ENCODE measurements around the gene NFKBIB. TPM values are rescaled to one million over a fixed set of nuclear protein-coding genes. Genes with fewer than 3 reads are reported as not detected.
A peak's percentile ranks its signal among the peaks of the same experiment; 100 is the strongest.
"Not testable (repeated sequence)": the region's sequence is repeated elsewhere in the genome, so short reads cannot be mapped to it uniquely, and the experiment has no call there.

Gene NFKBIB
- total and polyA plus RNA-seq, 3 experiments from 2014 or later: 15.6 to 116 (median 107) TPM

DNA sequence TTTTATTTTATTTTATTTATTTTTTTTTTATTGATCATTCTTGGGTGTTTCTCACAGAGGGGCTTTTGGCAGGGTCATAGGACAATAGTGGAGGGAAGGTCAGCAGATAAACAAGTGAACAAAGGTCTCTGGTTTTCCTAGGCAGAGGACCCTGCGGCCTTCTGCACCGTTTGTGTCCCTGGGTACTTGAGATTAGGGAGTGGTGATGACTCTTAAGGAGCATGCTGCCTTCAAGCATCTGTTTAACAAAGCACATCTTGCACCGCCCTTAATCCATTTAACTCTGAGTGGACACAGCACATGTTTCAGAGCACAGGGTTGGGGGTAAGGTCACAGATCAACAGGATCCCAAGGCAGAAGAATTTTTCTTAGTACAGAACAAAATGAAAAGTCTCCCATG lies 44.8 kb upstream of the NFKBIB start:
- H3K27me3 ChIP-seq (ENCODE audit: insufficient read depth, low read length, poor library complexity, severe bottlenecking); H3K27me3 Mint-ChIP-seq; H3K4me3 ChIP-seq (ENCODE audit: low read length); H3K27ac ChIP-seq (ENCODE audit: low read depth, low read length); H3K9me3 Mint-ChIP-seq; POLR2A ChIA-PET; H3K36me3 ChIP-seq (ENCODE audit: insufficient read depth, low read length); H3K9me3 ChIP-seq (ENCODE audit: low read length); DNase-seq; CTCF ChIA-PET: not testable (repeated sequence)
- H3K4me1 Mint-ChIP-seq: peaks cover 35 to 44% (median 40%) of the 10 kb centered on the region in 3 donors
- H3K27ac Mint-ChIP-seq: peak overlapping the region in 1 of 8 donors; percentile 51
- peaks cover 31% of the 10 kb centered on the region for H3K4me1 ChIP-seq (ENCODE audit: insufficient read depth, low read length)
- H3K4me3 Mint-ChIP-seq: peak overlapping the region in 2 of 7 donors; percentile 38 to 49
- peaks cover 0 to 13% (median 0%) of the 10 kb centered on the region in 3 donors for H3K36me3 Mint-ChIP-seq

DNA sequence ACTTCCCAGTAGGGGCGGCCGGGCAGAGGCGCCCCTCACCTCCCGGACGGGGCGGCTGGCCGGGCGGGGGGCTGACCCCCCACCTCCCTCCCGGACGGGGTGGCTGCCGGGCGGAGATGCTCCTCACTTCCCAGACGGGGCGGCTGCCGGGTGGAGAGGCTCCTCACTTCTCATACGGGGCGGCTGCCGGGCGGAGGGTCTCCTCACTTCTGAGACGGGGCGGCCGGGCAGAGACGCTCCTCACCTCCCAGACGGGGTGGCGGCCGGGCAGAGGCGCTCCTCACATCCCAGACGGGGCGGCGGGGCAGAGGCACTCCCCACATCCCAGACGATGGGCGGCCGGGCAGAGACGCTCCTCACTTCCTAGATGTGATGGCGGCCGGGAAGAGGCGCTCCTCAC lies 44.0 kb upstream of the NFKBIB start:
- H3K27me3 ChIP-seq (ENCODE audit: insufficient read depth, low read length, poor library complexity, severe bottlenecking); H3K9me3 ChIP-seq (ENCODE audit: low read length); H3K4me3 ChIP-seq (ENCODE audit: low read length); H3K4me3 Mint-ChIP-seq; POLR2A ChIA-PET; H3K9me3 Mint-ChIP-seq; H3K27me3 Mint-ChIP-seq; H3K27ac ChIP-seq (ENCODE audit: low read depth, low read length); DNase-seq; H3K36me3 ChIP-seq (ENCODE audit: insufficient read depth, low read length); H3K27ac Mint-ChIP-seq; CTCF ChIA-PET: not testable (repeated sequence)
- Mint-ChIP-seq H3K36me3 (peaks cover 0 to 11% (median 0%) of the 10 kb centered on the region in 3 donors), H3K4me1 (peaks cover 33 to 42% (median 38%) of the 10 kb centered on the region in 3 donors)
- H3K4me1 ChIP-seq (ENCODE audit: insufficient read depth, low read length): peaks cover 30% of the 10 kb centered on the region

DNA sequence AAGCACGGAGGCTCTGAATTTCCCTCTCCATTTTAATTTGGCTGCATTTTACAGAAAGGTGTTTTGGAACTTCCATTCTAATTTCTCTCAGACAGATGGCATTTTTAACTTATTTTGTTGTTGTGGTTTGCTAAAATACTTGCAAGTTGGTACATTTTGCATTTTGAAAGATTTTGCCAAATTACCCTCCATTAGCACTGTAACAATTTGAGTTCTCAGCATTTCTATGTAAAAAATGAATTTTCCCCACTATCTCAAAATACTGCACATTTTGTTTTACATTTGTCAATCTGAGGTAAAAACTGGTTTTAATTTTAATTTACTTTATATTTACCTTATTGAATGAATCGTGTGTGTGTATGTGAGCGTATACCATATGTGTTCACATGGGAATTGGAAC lies 43.0 kb upstream of the NFKBIB start:
- Mint-ChIP-seq H3K36me3 (peaks cover 0 to 2% (median 0%) of the 10 kb centered on the region in 3 donors), H3K4me1 (peaks cover 26 to 34% (median 27%) of the 10 kb centered on the region in 3 donors), H3K4me3 (peak overlapping the region in 6 of 7 donors; percentile 37 to 69 (median 60)), H3K9me3 (peaks cover 0 to 2% (median 0%) of the 10 kb centered on the region in 5 donors), H3K27ac (peak overlapping the region in 7 of 8 donors; percentile 76 to 99 (median 91)), H3K27me3 (peaks cover 0 to 4% of the 10 kb centered on the region in 2 donors)
- peaks cover 21% of the 10 kb centered on the region for H3K4me1 ChIP-seq (ENCODE audit: insufficient read depth, low read length)
- no peak overlapping the region for H3K4me3 ChIP-seq (ENCODE audit: low read length)
- ChIA-PET POLR2A (interaction anchor here (0.6 to 0.7 kb wide), 2 partner anchors 73 to 1348 kb away, joined by 3 to 5 read pairs; no protein-coding TSS in a partner anchor), CTCF (interaction anchor here (0.7 to 2.4 kb wide), 6 partner anchors 12 to 197 kb away, joined by 3 to 10 read pairs (median 4); no protein-coding TSS in a partner anchor)
- H3K27me3 ChIP-seq (ENCODE audit: insufficient read depth, low read length, poor library complexity, severe bottlenecking): no peaks in the 10 kb centered on the region
- DNase-seq: no peak
- H3K9me3 ChIP-seq (ENCODE audit: low read length): no peaks in the 10 kb centered on the region
- no peak overlapping the region for H3K27ac ChIP-seq (ENCODE audit: low read depth, low read length)
- no peaks in the 10 kb centered on the region for H3K36me3 ChIP-seq (ENCODE audit: insufficient read depth, low read length)

DNA sequence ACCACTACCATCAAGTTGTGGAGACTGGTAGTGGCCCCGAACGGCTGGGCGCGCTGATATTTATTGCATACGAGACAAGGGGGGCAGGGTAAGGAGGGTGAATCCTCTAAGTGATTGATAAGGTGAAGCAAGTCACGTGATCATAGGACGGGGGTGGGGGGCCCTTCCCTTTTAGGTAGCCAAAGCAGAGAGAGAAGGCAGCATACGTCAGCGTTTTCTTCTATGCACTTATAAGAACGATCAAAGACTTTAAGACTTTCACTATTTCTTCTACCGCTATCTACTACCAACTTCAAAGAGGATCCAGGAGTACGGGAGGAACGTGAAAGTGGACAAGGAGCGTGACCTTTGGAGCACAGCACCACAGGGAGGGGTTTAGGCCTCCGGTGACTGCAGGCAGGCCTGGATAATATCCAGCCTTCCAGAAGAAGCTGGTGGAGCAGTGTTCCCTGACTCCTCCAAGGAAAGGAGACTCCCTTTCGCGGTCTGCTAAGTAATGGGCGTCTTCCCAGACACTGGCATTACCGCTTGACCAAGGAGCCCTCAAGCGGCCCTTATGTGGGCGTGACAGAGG lies 40.1 kb upstream of the NFKBIB start:
- H3K36me3 ChIP-seq (ENCODE audit: insufficient read depth, low read length); H3K27me3 ChIP-seq (ENCODE audit: insufficient read depth, low read length, poor library complexity, severe bottlenecking); H3K27ac ChIP-seq (ENCODE audit: low read depth, low read length); DNase-seq; H3K4me3 ChIP-seq (ENCODE audit: low read length); H3K4me3 Mint-ChIP-seq; H3K27me3 Mint-ChIP-seq; H3K36me3 Mint-ChIP-seq; CTCF ChIA-PET; H3K9me3 ChIP-seq (ENCODE audit: low read length); H3K9me3 Mint-ChIP-seq: not testable (repeated sequence)
- H3K27ac Mint-ChIP-seq: peak overlapping the region in 1 of 8 donors; percentile 61
- POLR2A ChIA-PET: interaction anchor here (0.6 to 1.2 kb wide), 2 partner anchors 9 to 435 kb away, joined by 3 to 7 read pairs; no protein-coding TSS in a partner anchor
- peaks cover 30 to 40% (median 32%) of the 10 kb centered on the region in 3 donors for H3K4me1 Mint-ChIP-seq
- H3K4me1 ChIP-seq (ENCODE audit: insufficient read depth, low read length): peaks cover 19% of the 10 kb centered on the region

DNA sequence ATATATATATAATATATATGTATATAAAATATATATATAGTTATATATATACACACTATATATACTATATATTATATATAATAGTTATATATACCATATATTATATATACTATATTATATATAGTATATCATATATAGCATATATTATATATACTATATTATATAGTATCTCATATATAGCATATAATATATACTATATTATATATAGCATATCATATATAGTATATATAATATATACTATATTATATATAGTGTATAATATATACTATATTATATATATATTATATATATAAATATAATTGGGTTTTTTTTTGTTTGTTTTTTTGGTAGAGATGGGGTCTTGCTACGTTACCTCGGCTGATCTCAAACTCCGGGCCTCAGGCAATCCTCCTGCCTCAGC lies 38.4 kb upstream of the NFKBIB start:
- POLR2A ChIA-PET: no interaction called here
- no peak overlapping the region for H3K27ac Mint-ChIP-seq

DNA sequence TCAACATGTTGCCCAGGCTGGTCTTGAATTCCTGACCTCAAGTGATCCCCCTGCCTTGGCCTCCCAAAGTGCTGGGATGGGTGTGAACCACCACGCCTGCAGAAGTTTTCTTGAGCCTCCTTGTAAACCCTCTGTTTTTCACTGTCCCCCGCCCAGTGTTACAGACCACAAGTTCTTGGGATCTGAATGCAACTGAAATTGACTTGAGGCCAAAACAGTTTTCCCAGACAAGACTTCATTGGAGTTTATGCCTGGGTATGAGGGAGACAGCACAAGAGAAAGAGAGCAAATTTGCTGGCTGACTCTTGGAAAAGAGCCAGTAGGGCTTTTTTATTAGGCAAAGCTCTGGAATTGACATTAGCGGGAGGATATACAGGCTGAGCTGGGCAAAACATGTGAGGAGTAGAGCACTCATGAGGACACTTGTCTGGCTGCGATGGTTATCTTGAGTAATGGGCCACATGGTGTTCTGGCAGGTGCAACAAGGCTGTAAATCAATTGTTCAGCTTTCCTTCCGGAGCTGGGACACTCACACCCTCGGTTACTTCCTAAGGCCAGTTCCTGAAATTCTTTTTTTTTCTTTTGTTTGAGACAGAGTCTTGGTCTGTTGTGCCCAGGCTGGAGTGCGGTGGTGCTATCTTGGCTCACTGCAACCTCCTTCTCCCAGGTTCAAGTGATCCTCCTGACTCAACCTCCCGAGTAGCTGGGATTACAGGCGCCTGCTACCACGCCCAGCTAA lies 37.3 kb upstream of the NFKBIB start:
- peak overlapping the region in 5 of 8 donors; percentile 10 to 94 (median 32) for H3K27ac Mint-ChIP-seq
- H3K9me3 Mint-ChIP-seq: peaks cover 0 to 2% (median 0%) of the 10 kb centered on the region in 5 donors
- Histone ChIP-seq H3K4me1 (ENCODE audit: insufficient read depth, low read length) (peaks cover 24% of the 10 kb centered on the region), H3K4me3 (ENCODE audit: low read length) (no peak overlapping the region), H3K36me3 (ENCODE audit: insufficient read depth, low read length) (no peaks in the 10 kb centered on the region), H3K9me3 (ENCODE audit: low read length) (no peaks in the 10 kb centered on the region), H3K27ac (ENCODE audit: low read depth, low read length) (peak overlapping the region; percentile 2), H3K27me3 (ENCODE audit: insufficient read depth, low read length, poor library complexity, severe bottlenecking) (no peaks in the 10 kb centered on the region)
- POLR2A ChIA-PET: interaction anchor here (1.5 to 5.6 kb wide), 2 partner anchors 11 to 14 kb away, joined by 5 to 59 read pairs; partner anchors contain the start of gene HNRNPL
- no peaks in the 10 kb centered on the region for H3K27me3 Mint-ChIP-seq
- CTCF ChIA-PET: interaction anchor here (1.1 to 2.3 kb wide), 4 partner anchors 10 to 24 kb away, joined by 4 to 9 read pairs (median 8); no protein-coding TSS in a partner anchor
- H3K4me1 Mint-ChIP-seq: peaks cover 33 to 43% (median 38%) of the 10 kb centered on the region in 3 donors
- peaks cover 0 to 8% (median 3%) of the 10 kb centered on the region in 3 donors for H3K36me3 Mint-ChIP-seq
- DNase-seq: no peak
- peak overlapping the region in 2 of 7 donors; percentile 24 to 34 for H3K4me3 Mint-ChIP-seq

More for the DNA sequence above, 38.4 kb upstream of the NFKBIB start:
- Mint-ChIP-seq H3K36me3 (peaks cover 0 to 4% (median 3%) of the 10 kb centered on the region in 3 donors), H3K4me3 (no peak overlapping the region), H3K4me1 (peaks cover 41 to 51% (median 47%) of the 10 kb centered on the region in 3 donors), H3K9me3 (peaks cover 0 to 2% (median under 1%) of the 10 kb centered on the region in 5 donors), H3K27me3 (no peaks in the 10 kb centered on the region)
- no peaks in the 10 kb centered on the region for H3K27me3 ChIP-seq (ENCODE audit: insufficient read depth, low read length, poor library complexity, severe bottlenecking)
- H3K9me3 ChIP-seq (ENCODE audit: low read length): no peaks in the 10 kb centered on the region
- no peak for DNase-seq
- no peaks in the 10 kb centered on the region for H3K36me3 ChIP-seq (ENCODE audit: insufficient read depth, low read length)
- no peak overlapping the region for H3K4me3 ChIP-seq (ENCODE audit: low read length)
- CTCF ChIA-PET: interaction anchor here (0.7 to 1.3 kb wide), 4 partner anchors 8 to 69 kb away, joined by 3 to 5 read pairs (median 4); partner anchors contain the start of genes MRPS12 and SARS2
- no peak overlapping the region for H3K27ac ChIP-seq (ENCODE audit: low read depth, low read length)
- H3K4me1 ChIP-seq (ENCODE audit: insufficient read depth, low read length): peaks cover 33% of the 10 kb centered on the region

DNA sequence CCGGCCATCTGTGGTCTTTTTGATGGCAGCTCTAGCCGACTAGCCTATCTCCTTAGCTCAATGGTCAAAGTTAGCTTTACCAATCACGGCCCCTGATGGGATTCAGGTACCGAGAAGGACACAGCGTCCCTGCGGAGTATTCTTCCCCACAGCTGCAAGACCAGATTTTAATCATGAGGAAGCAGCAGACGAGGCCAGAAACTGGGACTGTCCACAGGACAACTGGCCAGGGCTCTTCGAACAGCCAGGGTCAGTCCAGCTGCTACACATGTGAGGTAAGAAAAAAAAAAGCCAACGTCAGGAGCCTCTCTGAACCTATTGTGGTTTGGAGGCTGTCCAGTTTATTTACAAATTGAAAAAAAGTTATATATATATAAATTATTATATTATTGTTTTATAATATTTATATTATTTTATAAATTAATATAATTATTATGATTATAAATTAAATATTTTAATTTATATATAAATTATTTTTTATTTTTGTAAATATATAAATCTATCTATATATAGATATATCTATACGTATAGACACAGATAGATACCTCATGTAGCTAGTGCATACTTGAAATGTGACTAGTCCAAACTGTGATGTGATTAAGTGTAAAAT lies 32.5 kb upstream of the NFKBIB start:
- Mint-ChIP-seq H3K9me3 (peaks cover 0 to 2% (median 0%) of the 10 kb centered on the region in 5 donors), H3K4me1 (peaks cover 41 to 72% (median 64%) of the 10 kb centered on the region in 3 donors), H3K4me3 (no peak overlapping the region), H3K27ac (peak overlapping the region in 5 of 8 donors; percentile 19 to 70 (median 57)), H3K27me3 (no peaks in the 10 kb centered on the region), H3K36me3 (peaks cover 3 to 25% (median 4%) of the 10 kb centered on the region in 3 donors)
- DNase-seq: no peak
- H3K4me3 ChIP-seq (ENCODE audit: low read length): no peak overlapping the region
- no peak overlapping the region for H3K27ac ChIP-seq (ENCODE audit: low read depth, low read length)
- no peaks in the 10 kb centered on the region for H3K27me3 ChIP-seq (ENCODE audit: insufficient read depth, low read length, poor library complexity, severe bottlenecking)
- ChIA-PET CTCF (interaction anchor here (2.5 to 3.3 kb wide), 2 partner anchors 15 to 18 kb away, joined by 7 to 10 read pairs; no protein-coding TSS in a partner anchor), POLR2A (interaction anchor here (0.8 to 5.6 kb wide), 3 partner anchors 11 to 21 kb away, joined by 3 to 59 read pairs (median 7); partner anchors contain the start of genes HNRNPL and RINL)
- peaks cover 46% of the 10 kb centered on the region for H3K4me1 ChIP-seq (ENCODE audit: insufficient read depth, low read length)
- H3K9me3 ChIP-seq (ENCODE audit: low read length): no peaks in the 10 kb centered on the region
- H3K36me3 ChIP-seq (ENCODE audit: insufficient read depth, low read length): no peaks in the 10 kb centered on the region

Data from CD8-positive, alpha-beta memory T cell (primary cell).